NCI-H2107 (cell line): Measurements from ENCODE around the gene CRADD.
A peak's percentile ranks its signal among the peaks of the same experiment; 100 is the strongest.
"Not testable (repeated sequence)": the region's sequence is repeated elsewhere in the genome, so short reads cannot be mapped to it uniquely, and the experiment has no call there.

Experiments used
- DNase-seq: peaks from one replicate; lab custom pipeline; 2025; lab: John Stamatoyannopoulos, UW

Gene CRADD

GRCh38 chr12:93737457-93738198 is 60.5 kb downstream of the CRADD start:
- DNase-seq: no peak

GRCh38 chr12:93738199-93739058 is 61.3 kb downstream of the CRADD start:
- no peak for DNase-seq

- DNase-seq: no peak
Measured at GRCh38 chr12:93740751-93741150, 63.6 kb downstream of the CRADD start.

GRCh38 chr12:93741659-93742109 is 64.5 kb downstream of the CRADD start:
- DNase-seq: no peak

GRCh38 chr12:93742110-93742934 is 65.1 kb downstream of the CRADD start:
- DNase-seq: peak; percentile 18

GRCh38 chr12:93743229-93743998 is 66.2 kb downstream of the CRADD start:
- DNase-seq: no peak

- DNase-seq: no peak
Measured at GRCh38 chr12:93743999-93744689, 67.0 kb downstream of the CRADD start.

- no peak for DNase-seq
Measured at GRCh38 chr12:93745286-93745685, 68.1 kb downstream of the CRADD start.

- no peak for DNase-seq
Measured at GRCh38 chr12:93746572-93747168, 69.5 kb downstream of the CRADD start.

GRCh38 chr12:93748672-93749383 is 71.7 kb downstream of the CRADD start:
- no peak for DNase-seq

- DNase-seq: no peak
Measured at GRCh38 chr12:93749515-93749914, 72.3 kb downstream of the CRADD start.

GRCh38 chr12:93750056-93750455 is 72.9 kb downstream of the CRADD start:
- DNase-seq: no peak

GRCh38 chr12:93751864-93752610 is 74.9 kb downstream of the CRADD start:
- DNase-seq: no peak

- DNase-seq: no peak
Measured at GRCh38 chr12:93753285-93753684, 76.1 kb downstream of the CRADD start.

GRCh38 chr12:93753838-93754429 is 76.8 kb downstream of the CRADD start:
- no peak for DNase-seq

- not testable (repeated sequence) for DNase-seq
Measured at GRCh38 chr12:93754859-93755258, 77.7 kb downstream of the CRADD start.

GRCh38 chr12:93756288-93756687 is 79.1 kb downstream of the CRADD start:
- no peak for DNase-seq

- no peak for DNase-seq
Measured at GRCh38 chr12:93757792-93758694, 80.9 kb downstream of the CRADD start.
